Dermis microvascular lymphatic vessel endothelial cell (primary cell): Measurements from ENCODE around the gene SHROOM3. TPM values are rescaled to one million over a fixed set of nuclear protein-coding genes. Genes with fewer than 3 reads are reported as not detected.
A peak's percentile ranks its signal among the peaks of the same experiment; 100 is the strongest.

Source experiments
- DNase-seq, 2 donors: peaks; one replicate each; pipeline versions ENCODE4 v3.0.0 to v3.0.0-alpha.2; 2010; ENCODE audit warnings: low read depth in 2 of 2
- total RNA-seq: library from RNA; depleted of rRNA; stranded (reverse); fragments of >200 nt; gene quantifications from 2 replicates; pipeline ENCODE4 v1.2.1, GENCODE V29; 2014

The SHROOM3 gene
- total RNA-seq, 1 donor from 2014 or later, result 0.13 TPM

GRCh38 chr4:76623217-76624045, 188.4 kb downstream of the SHROOM3 start:
- no peak for DNase-seq

DNA sequence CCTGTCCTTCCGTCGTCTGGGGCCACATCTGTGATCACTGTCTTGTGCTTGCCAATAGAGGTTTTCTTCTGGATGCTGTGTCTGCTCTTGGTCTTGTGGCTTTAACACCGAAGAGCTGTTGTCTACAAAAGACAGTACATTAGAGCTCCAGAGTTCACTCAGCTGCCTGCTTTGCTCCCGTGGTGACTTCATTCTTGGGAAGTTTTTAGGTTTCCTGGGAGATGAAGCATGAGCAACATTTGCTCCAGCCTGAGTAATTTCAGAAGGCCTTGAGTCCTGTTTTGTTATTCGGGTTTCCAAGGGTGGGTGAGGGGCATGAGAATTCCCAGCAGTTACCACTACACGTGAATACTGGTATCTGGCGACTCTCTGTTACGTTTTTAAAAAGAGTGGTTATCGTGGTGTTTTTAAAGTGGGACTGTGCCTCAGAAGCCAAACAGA, 189.2 kb downstream of the SHROOM3 start:
- no peak for DNase-seq

DNA sequence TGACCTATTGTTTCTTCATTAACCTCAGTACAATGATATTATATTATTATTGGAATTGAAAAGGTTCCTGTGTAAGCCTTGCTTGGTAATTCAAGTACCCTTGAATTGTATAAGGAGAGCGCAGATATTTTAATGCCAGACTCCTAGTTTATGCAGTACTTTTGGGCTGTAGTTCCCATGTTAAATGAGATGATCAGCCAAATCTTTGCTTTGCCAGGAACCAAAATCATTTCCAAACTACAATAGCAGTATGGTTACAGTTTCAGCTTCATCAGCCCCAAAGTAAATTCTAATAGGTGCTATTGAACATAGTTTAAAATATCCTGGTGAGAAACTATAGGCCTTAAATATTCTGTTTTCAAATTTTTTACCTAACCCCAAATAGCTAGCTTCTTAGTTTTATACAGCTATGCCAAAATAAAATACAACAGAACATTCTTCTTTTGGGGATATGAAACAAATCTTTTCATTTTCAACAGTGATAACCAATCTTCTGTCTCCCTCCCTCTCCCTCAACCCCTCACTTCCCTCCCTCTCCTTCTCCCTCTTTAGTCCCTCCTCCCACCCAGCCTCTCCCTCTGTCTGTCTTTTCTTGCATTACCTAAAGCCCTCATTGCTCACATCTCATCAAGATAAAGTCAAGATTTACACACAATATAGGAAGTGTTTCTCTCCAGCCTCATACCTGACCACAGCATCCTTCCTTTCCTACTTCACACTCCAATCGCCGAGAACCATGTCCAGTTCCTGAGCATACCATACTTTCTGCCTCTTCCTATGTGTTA, 190.1 kb downstream of the SHROOM3 start:
- DNase-seq, result no peak

DNA sequence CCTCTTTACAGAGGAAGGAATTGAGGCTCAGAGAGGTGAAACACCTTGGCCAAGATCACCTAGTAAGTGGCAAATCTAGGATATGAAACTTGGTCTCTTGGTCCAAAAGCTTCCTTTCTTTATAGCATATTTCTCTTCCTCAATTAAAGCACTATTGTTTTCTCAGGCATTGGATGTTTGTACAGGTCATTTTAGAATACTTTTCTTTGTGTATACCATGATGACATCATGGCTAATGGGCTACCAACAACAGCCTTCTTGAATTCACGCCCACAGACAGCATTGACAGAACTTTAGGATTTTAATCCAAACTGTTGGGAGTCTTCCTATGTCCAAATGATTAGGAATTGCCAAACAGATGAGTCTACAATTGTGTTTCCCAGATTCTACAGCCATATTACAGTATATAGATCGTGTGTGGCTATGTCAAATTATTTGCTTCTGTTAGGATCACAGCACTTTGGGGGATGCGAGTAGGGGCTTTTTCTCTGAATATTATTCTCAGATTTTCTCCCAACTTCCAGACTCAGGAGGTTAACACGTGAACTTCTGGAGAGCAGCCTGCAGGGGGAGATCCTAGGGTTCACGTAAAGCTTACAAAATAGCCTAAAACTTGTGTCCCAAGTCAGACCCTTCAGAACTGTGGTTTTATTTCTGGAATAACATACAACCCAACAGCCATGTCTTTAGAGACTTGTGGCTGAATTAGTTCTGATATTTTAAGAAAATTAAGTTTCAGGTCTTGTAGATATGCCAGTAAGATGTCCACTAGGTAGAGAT, 191.8 kb downstream of the SHROOM3 start:
- DNase-seq, result peak in 1 of 2 donors; percentile 50

- DNase-seq, result no peak
Observed at GRCh38 chr4:76628251-76628650, 193.2 kb downstream of the SHROOM3 start.

GRCh38 chr4:76630741-76631140, 195.7 kb downstream of the SHROOM3 start:
- DNase-seq, result no peak

DNA sequence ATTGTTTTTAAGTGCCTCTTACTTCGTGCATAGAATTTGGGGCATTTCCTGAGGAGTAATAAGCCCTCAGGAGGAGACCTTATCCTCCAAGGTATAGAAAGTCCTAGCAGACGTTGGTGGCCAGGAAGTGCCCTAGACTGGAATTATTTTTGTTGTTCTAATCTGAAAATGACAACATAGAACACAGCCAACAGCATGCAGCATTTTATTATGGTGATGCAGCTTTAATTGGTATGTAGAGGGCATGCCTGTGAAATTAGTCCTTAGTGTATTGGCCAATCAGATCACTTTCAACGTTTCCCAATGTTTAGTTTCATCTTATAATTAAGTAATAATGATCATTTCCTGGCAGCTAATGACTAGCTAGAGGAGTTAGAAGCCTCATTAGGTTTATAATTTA, 199.2 kb downstream of the SHROOM3 start:
- DNase-seq, result no peak

DNA sequence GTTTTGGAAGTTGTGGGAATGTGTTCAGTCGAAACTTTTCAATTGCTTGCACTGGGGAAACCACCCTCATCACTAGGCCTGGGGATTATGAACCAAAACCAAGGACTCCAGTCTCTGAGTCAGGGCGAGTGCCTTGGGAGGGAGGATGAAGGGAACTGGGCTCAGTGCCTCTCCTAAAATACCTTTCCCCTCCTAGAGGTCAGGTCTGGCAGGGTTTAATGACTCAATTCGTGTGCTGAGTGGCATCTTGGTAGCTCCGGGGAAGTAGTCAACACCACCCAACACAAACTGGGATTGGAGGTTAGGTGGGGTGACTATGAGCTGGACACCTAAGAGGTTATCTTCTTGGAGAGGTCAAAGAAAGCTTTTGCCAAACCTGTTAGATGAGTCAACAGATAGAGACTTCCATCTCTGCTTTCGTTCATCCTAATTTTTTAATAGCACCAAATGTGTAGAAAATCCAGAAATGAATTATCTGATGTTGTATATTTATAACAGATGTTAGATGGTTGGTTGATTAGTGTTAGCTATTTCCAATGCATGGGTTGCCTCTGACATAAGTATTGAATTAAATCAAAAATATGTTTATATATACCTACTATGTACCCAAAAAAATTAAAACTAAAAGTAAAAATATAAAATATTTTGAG, 202.8 kb downstream of the SHROOM3 start:
- no peak for DNase-seq

DNA sequence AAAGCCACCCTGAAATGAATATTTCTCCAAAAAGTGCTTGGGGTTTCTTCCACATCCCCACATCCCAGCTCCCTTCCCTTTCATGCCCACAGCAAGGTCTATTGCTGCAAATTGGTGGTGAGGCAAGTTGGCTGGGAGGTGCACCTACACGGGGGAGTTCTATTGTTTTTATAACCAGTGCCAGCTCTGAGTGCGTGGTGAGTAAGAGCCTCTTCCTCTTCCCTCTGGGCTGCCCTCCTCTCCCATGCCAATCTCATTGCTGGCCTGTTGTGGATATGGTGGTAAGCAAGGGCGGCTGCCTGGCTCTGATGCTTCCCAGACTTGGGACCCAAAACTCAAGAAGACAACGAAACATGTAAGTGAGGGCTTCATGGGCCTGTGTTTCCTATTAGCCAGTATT, 204.3 kb downstream of the SHROOM3 start:
- peak in 1 of 2 donors; percentile 54 for DNase-seq

DNA sequence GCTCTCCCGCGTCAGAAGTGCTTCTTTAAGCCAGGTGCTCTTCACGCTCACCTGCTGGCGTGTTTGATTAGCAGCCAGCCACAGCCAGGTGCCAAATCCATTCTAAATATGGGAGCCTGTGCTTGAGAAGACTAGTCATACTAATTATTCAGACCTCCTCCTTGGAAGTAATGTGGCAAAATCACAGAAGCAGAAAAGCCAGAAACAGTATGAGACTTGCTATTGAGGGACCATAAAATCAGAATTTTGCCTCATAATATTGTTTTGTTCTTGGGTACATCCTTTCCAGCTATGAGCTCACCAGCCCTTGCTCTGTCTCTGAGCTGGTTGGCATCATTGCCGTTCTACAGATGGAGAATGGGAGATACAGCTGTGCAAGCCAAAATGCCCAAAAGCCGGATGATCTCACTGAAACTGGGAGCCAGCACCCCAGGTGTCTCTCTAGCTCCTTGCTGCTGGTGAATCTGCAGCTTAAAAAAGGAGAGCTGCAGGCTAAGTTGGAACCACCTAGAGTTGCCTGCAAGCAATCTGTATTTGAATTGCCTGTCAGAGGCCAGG, 205.4 kb downstream of the SHROOM3 start:
- no peak for DNase-seq

- no peak for DNase-seq
Observed at GRCh38 chr4:76641351-76641750, 206.3 kb downstream of the SHROOM3 start.

DNA sequence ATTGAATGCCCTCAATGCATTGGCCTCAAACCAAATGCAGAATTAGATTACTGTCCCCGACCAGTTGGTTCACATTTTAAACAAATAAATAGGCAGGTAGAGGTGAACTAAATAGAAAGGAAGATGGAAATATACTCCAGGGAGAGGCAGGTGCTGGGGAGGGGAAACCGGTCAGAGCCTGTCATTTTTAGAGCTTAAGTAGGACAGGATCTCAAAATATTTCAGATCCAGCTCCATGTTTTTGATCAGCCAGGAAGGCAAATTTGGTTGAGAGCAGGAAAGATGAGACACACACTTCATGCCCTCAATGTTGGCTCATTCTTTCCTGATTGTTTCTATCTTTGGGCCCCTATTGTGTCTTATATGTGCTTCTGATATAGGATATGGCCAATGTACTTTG, 206.7 kb downstream of the SHROOM3 start:
- DNase-seq, result no peak

- no peak for DNase-seq
Observed at GRCh38 chr4:76644831-76645485, 209.9 kb downstream of the SHROOM3 start.

GRCh38 chr4:76649086-76649485, 214.1 kb downstream of the SHROOM3 start:
- DNase-seq, result no peak

- no peak for DNase-seq
Observed at GRCh38 chr4:76651616-76652015, 216.6 kb downstream of the SHROOM3 start.

- no peak for DNase-seq
Observed at GRCh38 chr4:76652389-76652788, 217.4 kb downstream of the SHROOM3 start.

DNA sequence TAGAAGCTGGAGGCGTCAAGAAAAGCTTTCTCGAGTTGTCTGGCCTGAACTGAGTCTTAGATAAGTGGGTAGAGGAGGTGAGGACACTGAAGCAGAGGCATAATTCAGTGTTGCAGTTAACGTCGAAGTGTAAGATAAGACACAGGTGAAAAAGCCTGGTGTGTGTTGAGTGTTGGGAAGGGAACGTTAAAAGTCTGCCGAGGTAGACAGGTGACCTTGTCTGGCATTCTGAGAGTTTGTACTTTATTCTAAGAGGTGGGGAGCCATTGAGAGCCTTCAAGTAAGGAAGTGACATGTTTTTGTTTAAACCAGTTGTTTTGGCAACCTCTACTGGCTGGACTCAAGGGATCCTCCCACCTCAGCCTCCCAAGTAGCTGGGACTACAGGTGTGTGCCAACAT, 219.1 kb downstream of the SHROOM3 start:
- DNase-seq, result no peak

DNA sequence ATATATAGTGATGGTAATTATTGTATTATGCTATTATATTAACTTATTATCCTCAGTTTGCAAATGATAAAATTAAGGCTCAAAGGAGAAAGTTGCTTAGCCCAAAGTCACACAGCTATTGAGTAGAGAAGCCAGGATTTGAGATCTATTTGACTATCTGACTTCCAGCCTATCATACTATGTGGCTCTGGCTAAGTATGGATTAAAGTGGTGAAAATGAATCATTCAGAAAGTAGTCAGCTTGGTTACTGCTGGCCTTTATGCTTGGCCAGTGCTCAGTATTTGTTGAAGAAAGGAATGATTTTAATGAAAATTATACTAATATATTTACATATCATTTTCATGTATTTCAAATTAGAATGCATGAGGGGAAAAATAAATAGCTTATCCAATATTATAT, 219.8 kb downstream of the SHROOM3 start:
- no peak for DNase-seq

GRCh38 chr4:76655566-76656479, 220.8 kb downstream of the SHROOM3 start:
- no peak for DNase-seq
